Ramos (cell line): Measurements from ENCODE around the gene LIPI.
"Not testable (repeated sequence)": the region's sequence is repeated elsewhere in the genome, so short reads cannot be mapped to it uniquely, and the experiment has no call there.

ENCODE experiments used
- in situ Hi-C: fragments of 300-500 bp; cut with MboI; formaldehyde crosslinking; loops from one replicate; pipeline ENCODE4 v1.14.3; 2022; ENCODE audit warnings: low sequenced_read_pairs; ENCODE audit not compliant: unreplicated experiment

LIPI gene

GRCh38 chr21:14121719-14122118, 89.0 kb downstream of the LIPI start:
- in situ Hi-C loops: no loop called here

DNA sequence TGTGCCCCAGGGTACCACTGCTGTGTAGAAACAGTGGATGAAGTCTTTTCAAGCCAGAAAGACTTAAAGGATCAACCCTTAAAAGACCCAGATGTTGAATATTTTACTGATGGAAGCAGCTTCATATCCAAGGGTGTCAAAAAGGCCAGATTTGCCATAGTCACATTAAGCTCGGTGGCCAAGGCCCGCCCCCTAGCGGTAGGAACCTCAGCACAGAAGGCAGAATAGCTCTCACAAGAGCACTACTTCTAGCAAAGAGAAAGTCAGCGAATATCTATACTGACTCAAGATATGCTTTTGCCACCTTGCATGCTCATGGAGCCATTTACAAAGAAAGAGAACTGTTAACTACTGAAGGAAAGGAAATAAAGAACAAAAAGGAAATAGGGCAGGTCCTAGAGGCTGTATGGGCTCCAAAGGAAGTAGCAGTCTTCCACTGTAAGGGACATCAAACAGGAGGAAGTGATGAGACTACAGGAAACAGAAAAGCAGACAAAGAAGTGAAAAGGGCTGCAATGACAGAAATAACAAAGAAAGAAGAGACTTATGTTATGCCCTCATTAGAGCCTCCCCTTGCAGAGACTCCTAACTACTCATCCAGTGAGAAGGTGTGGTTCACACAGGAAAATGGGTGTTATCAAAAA, 90.5 kb downstream of the LIPI start:
- in situ Hi-C loops: no loop called here

DNA sequence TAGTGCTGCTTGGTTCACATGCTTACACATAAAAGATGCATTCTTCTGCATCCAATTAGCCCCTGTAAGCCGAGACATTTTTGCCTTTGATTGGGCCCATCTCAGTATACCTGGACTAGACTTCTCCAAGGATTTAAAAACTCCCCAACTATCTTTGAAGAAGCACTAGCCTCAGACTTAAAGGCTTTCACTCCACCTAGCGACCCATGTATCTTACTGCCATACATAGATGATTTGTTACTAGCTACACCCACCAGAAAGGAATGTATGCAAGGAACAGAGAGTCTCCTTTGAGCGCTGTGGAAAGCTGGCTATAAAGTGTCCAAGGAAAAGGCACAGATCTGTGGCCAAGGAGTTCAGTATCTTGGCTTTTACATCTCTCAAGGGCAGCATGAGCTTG, 91.7 kb downstream of the LIPI start:
- in situ Hi-C loops: no loop called here

GRCh38 chr21:14116080-14116481, 94.7 kb downstream of the LIPI start:
- in situ Hi-C loops: no loop called here

DNA sequence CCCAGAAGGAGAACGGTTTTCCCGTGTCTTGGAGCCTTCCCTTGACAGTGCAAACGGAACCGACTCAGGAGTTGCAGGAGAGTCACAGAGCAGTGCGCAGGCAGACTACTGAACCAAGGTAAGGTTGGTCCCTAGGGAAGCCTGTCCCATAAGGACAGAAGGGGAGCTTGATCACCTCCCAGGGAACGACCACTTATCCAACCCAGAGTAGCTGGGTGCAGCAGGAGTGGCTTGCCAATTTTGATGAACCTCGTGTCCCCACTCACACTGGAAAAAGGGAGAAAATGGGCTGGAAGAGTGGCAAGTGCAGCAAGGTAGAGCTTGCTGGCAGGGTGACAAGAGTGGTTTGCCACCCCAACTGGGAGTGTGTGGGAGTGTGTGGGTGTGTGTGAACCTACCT, 95.1 kb downstream of the LIPI start:
- in situ Hi-C loops: no loop called here

DNA sequence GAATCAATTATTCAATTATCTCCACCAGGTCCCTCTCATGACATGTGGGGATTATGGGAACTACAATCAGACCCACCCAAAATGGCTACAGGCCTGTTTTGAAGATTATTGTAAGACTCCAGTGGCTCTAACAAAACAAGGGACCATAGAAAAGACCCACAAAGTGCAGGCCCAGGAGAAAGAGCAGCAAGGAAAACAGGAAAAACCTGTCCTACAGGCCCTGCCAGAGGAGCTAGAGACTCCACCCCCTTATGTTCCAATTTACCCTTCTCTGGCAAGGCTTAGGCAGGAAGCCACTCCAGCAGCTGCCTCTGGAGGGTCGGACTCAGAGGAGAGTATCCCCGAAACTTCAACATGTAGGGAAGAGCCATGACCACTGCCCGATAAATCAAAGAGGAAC, 96.5 kb downstream of the LIPI start:
- in situ Hi-C loops: no loop called here

DNA sequence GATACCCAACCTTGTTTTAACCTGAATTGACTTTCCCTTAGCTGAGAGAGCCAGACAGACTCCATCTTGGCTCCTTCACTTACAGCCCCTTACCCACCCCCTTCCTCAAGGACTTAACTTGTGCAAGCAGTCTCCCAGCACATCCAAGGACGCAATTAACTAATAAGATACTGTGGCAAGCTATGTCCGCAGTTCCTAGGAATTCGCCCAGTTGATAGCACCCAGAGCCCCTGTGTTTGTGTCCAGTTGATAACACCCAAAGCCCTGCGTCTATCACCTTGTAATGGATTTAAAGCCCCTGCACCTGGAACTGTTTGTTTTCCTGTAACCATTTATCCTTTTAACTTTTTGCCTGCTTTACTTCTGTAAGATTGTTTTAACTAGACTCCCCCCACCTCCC, 106.2 kb downstream of the LIPI start:
- in situ Hi-C loops: not testable (repeated sequence)

DNA sequence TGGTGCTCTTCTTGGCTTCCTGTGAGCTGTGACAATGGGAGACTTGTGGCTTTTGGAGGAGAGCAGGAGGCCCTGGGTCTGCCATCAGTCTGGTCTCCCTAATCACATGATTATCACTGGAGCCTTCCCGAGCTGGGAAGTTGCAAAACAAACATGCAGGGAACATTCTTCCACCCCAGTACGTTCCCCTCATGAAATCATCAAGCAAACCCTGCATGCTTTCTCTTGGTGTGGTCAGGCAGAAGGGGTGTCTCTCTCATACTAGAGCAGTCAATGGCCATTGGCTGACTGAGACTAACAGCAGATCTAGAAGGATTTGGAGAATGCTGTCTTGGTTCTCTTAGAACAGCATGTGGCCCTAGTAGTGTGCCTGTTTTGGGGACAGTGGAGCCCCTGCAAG, 111.2 kb downstream of the LIPI start:
- in situ Hi-C loops: no loop called here

GRCh38 chr21:14097881-14098499, 112.8 kb downstream of the LIPI start:
- in situ Hi-C loops: no loop called here

- in situ Hi-C loops: no loop called here
Observed at GRCh38 chr21:14096577-14096976, 114.2 kb downstream of the LIPI start.

DNA sequence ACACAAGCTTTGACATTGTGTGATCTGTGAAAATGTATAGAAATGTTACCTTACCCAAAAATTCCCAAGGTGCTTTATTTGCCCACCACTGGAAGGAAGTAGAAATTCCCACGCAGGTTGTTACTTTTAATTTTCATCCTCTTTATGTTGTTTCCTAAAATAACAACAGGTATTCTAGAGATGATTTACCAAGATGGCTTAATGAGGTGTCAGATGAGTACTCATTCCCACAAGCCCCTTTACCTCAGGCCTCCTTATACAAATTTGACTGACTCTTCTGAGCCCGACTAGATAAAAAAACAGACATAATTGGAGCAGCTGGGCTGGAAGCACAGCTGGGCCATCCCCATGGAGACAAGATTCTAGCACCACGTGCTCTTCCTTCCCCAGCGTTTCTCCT, 114.6 kb downstream of the LIPI start:
- in situ Hi-C loops: no loop called here

DNA sequence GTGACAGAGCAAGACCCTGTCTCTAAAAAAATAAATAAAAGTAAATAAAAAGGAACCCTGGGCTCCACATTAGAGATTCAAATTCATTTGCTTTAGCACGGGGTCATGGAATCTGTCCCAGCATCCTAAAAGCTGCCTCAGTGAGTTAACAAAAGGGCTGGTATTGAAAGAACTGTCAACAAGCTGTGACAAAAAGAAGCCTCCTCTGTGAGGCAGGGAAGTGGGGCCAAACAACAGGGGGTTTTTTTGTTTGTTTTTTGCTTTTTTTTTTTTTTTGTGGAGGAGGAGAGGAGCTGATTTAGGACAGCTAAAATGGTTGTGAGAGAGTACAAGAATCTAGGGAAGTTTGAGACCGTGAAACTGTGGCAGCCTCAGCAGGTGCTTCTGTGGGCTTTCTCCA, 115.7 kb downstream of the LIPI start:
- in situ Hi-C loops: no loop called here

DNA sequence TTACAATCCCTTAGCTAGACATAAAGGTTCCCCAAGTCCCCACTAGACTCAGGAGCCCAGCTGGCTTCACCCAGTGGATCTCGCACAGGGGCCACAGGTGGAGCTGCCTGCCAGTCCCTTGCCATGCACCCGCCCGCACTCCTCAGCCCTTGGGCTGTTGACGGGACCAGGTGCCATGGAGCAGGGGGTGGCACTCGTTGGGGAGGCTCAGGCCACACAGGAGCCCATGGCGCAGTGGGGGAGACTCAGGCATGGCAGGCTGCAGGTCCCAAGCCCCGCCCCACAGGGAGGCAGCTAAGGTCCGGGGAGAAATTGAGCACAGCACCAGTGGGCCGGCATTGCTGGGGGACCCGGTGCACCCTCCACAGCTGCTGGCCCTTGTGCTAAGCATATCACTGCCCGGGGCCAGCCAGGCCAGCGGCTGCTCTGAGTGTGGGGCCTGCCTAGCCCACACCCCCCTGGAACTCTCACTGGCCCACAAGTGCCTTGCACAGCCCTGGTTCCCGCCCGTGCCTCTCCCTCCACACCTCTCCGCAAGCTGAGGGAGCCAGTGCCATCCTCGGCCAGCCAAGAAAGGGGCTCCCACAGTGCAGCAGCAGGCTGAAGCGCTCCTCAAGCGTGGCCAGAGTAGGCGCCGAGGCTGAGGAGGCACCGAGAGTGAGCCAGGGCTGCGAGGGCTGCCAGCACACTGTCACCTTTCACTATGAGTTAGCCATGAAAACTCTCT, 117.8 kb downstream of the LIPI start:
- in situ Hi-C loops: no loop called here

DNA sequence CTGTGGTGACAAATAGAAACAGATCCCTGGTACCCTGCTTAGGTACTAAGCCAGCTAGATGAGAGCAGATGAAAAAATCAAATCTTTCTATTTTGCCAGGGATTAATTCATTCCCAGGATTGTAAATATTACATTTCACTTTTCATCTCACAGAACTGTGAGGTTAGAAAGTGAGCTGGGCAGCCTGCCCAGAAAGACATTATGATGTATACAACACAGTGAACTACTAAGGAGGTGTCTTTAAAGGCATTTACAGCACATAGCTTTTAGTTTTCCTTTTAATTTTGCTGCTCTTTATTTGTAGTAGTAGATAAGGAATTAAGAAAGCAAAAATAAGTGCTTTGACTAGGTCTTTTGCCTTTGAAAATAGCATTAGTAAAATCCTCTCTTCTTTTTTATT, 120.6 kb downstream of the LIPI start:
- in situ Hi-C loops: not testable (repeated sequence)

DNA sequence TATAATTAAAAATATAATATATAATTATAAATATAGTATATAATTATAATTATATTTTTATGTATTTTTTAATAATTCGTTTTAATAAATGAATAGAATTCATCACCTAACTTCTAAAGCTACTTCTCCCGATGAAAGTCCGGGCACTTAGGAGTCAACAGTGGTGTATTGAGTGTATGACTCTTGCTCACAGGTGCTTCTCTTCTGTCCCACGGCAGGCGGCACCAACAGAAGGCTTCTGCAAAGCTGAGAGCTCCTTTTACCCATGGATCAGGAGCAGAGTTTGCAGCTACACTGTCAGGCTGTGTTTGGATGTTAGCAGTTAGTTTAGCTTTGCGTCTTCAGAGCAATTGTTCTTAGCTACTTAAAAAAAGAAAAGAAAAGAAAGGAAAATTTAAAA, 122.4 kb downstream of the LIPI start:
- in situ Hi-C loops: no loop called here

DNA sequence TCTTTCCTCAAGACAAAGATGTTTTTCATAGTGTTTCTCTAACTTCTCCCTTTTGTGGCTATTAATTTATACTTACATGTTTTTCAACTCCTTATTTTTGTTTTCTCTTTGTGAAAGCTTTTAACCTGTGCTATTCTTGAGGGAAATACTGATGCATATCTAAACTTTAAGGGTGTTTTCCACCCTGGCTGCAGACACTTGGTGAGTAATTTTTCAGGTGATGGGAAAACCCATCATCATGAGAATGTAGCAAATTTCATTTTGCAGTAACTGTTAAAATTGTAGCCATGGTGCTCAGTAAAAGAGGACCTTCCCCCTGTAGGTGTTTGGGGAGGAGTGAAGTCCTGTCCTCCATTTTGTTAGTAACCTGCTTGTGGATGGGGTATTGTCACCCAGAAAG, 124.2 kb downstream of the LIPI start:
- in situ Hi-C loops: no loop called here

DNA sequence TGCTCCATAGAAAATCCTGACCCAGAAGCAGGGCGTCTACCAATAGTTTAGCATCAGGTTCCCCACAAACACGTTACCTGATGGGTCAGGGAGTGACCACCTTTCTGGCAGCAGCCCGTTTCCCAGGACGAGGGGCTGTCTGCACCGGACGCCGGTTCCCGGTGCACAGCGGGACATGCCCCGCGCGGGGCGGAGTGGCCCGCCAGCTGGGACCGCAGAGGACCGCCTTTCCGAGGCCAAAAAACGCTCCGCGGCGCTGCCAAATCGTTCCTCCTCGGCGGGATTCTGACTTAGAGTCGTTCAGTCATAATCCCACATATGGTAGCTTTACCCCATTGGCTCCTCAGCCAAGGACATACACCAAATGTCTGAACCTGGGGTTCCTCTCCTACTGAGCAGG, 126.1 kb downstream of the LIPI start:
- in situ Hi-C loops: no loop called here

GRCh38 chr21:14084068-14084501, 126.7 kb downstream of the LIPI start:
- in situ Hi-C loops: no loop called here

- in situ Hi-C loops: no loop called here
Observed at GRCh38 chr21:14080764-14081096, 130.0 kb downstream of the LIPI start.

GRCh38 chr21:14080040-14080763, 130.6 kb downstream of the LIPI start:
- in situ Hi-C loops: no loop called here

GRCh38 chr21:14078746-14079375, 131.9 kb downstream of the LIPI start:
- in situ Hi-C loops: no loop called here
